HUES64 (cell line): ENCODE measurements around the gene XPNPEP1.

ENCODE experiments used
- H3K27ac ChIP-seq: 2 replicates; pipeline ENCODE4 v1.7.0; 2013; ENCODE audit warnings: low read depth, low read length, inconsistent platforms
- H3K27me3 ChIP-seq: 2 replicates; pipeline ENCODE4 v1.6.1; 2013; ENCODE audit warnings: mild to moderate bottlenecking, low read length; ENCODE audit not compliant: insufficient read depth
- H3K36me3 ChIP-seq: 2 replicates; pipeline ENCODE4 v1.6.1; 2013; ENCODE audit warnings: mild to moderate bottlenecking, low read length; ENCODE audit not compliant: insufficient read depth
- H3K4me1 ChIP-seq: 2 replicates; pipeline ENCODE4 v1.6.1; 2013; ENCODE audit warnings: mild to moderate bottlenecking, low read length, moderate library complexity; ENCODE audit not compliant: insufficient read depth
- H3K4me3 ChIP-seq: 2 replicates; pipeline ENCODE4 v1.5.1; 2013; ENCODE audit warnings: mild to moderate bottlenecking, low read length, moderate library complexity
- H3K9ac ChIP-seq: 2 replicates; pipeline ENCODE4 v1.6.1; 2013; ENCODE audit warnings: mild to moderate bottlenecking, low read depth, low read length
- H3K9me3 ChIP-seq: 2 replicates; pipeline ENCODE4 v1.6.1; 2013; ENCODE audit warnings: low read depth, low read length; ENCODE audit not compliant: insufficient read depth
- WGBS: fragments of 150-250, 120-280 bp; methylation state at CpG from one replicate; pipeline ENCODE4 v1.1.7; 2013; ENCODE audit warnings: missing lambda C conversion rate; 5-methylcytosine and 5-hydroxymethylcytosine counted together

Gene XPNPEP1

GRCh38 chr10:109898666-109899355, 24.5 kb downstream of the XPNPEP1 start:
- Histone ChIP-seq H3K9ac (no peak overlapping the region), H3K4me1 (0 out of 2 replicates have a peak, but pooled peaks cover 5% of the 10 kb centered on the region), H3K9me3 (no peaks in the 10 kb centered on the region), H3K36me3 (peaks cover 13% of the 10 kb centered on the region; the same call in 1 of the 2 replicates), H3K4me3 (no peak overlapping the region), H3K27ac (no peak overlapping the region), H3K27me3 (no peaks in the 10 kb centered on the region)
- 94% methylated on average over 5 of the region's 5 CpGs for WGBS

GRCh38 chr10:109898007-109898406, 25.3 kb downstream of the XPNPEP1 start:
- no peaks in the 10 kb centered on the region for H3K9me3 ChIP-seq
- peaks cover 12% of the 10 kb centered on the region for H3K4me1 ChIP-seq
- no peaks in the 10 kb centered on the region for H3K27me3 ChIP-seq
- H3K36me3 ChIP-seq: peaks cover 13% of the 10 kb centered on the region; the same call in 1 of the 2 replicates
- no peak overlapping the region for H3K27ac ChIP-seq
- WGBS: 99% methylated on average over 6 of the region's 6 CpGs
- no peak overlapping the region for H3K9ac ChIP-seq
- no peak overlapping the region for H3K4me3 ChIP-seq

DNA sequence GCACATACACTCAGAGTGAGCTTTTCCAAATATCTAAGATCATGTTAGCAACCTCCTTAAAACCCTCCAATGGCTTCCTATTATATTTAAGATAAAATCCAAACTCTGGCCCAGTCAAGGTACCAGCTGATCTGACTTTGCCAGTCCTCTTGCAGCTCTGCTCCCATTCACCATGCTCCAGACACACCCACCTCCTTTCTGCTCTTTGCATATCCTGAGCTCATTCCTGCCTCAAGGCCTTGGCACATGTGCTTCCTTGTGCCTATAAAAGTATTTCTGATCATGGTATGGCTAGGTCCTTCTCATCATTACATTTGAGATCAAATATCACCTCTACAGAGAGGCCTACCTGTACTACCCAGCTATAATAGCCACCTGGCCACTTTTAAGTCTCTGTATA, 27.5 kb downstream of the XPNPEP1 start:
- H3K9ac ChIP-seq: no peak overlapping the region
- H3K9me3 ChIP-seq: no peaks in the 10 kb centered on the region
- peaks cover 20% of the 10 kb centered on the region for H3K4me1 ChIP-seq
- H3K36me3 ChIP-seq: peaks cover 18% of the 10 kb centered on the region
- no peaks in the 10 kb centered on the region for H3K27me3 ChIP-seq
- H3K27ac ChIP-seq: no peak overlapping the region
- H3K4me3 ChIP-seq: no peak overlapping the region

DNA sequence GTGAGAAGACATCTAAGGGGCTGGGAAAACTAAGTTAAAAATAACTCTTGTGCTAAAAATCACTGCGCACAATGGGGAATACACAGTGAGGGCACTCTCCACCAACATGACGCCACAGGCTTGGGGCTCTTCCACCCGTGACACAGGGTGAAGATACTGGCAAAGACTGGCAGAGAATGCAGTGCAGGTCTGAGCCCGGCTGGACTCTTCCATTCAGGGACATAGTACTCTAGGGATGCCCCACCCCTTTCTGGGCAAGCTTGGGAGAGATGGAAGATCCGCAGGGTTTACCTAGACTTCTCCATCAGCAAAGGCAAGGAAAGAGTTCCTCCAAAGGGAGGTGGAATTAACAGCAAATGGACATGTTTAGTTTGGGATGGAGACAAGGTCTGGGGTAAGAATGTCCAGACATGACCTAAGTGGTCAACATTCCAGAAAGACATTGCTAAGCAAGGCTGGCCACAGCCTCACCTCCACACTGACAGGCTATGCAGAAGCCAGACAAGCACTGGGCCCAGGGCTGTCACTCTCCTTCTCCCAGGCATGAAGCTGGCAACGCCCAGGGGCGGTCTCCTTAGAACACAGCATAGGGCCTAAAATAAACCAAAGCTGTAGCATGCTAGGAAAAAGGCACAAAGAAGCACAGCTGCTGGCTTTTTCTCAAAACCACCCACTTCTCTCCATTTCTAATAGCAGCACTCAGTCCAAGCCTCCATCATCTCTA, 28.1 kb downstream of the XPNPEP1 start:
- Histone ChIP-seq H3K27me3 (no peaks in the 10 kb centered on the region), H3K4me1 (peaks cover 20% of the 10 kb centered on the region), H3K9ac (no peak overlapping the region), H3K9me3 (no peaks in the 10 kb centered on the region), H3K27ac (no peak overlapping the region), H3K36me3 (peaks cover 24% of the 10 kb centered on the region), H3K4me3 (no peak overlapping the region)
- 92% methylated on average over 7 of the region's 7 CpGs for WGBS

DNA sequence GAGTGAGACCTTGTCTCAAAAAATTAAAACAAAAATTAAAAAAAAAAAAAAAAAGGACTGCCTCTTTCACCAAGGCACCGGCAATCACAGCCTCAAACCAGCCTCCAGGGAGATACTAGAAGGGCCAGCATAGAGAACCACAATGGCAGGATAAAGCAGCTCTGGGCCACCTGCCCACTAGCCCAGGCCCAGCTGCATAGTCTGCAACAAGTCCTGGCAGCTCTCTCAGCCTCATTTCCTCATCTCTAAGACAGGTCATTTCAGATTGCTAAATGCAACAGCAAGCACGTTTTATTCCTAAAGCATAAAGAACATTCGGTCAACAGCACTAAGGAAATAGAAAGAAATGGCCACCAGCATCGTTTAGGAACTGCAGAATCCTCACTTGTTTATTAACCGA, 28.8 kb downstream of the XPNPEP1 start:
- WGBS: 94% methylated on average over 5 of the region's 5 CpGs
- H3K9me3 ChIP-seq: no peaks in the 10 kb centered on the region
- H3K4me3 ChIP-seq: no peak overlapping the region
- peaks cover 20% of the 10 kb centered on the region for H3K4me1 ChIP-seq
- H3K27me3 ChIP-seq: no peaks in the 10 kb centered on the region
- H3K27ac ChIP-seq: no peak overlapping the region
- H3K9ac ChIP-seq: no peak overlapping the region
- peaks cover 24% of the 10 kb centered on the region for H3K36me3 ChIP-seq

DNA sequence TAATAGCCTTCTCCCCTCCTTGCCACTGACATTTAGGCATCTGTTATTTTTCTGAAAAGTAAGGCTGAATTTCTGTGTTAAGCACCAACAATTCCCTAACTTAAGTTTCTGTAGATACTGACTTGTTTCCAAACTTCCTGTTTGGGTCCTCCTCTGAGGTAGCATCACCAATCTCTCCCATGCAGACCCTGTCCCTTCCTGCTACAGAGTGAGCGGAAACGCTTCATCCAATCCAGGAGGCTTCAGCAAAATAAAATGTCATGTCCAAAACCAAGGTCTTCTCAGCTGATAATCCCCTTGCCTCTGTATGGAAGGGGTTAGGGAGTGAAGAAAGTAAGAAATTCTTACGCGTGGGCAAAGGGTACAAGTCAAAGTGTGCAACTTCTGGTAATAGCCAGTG, 29.9 kb downstream of the XPNPEP1 start:
- Histone ChIP-seq H3K27me3 (no peaks in the 10 kb centered on the region), H3K4me3 (no peak overlapping the region), H3K36me3 (peaks cover 28% of the 10 kb centered on the region), H3K9me3 (no peaks in the 10 kb centered on the region), H3K4me1 (peaks cover 20% of the 10 kb centered on the region), H3K9ac (peak overlapping the region; percentile 16; the same call in 1 of the 2 replicates), H3K27ac (peak overlapping the region; percentile 65)
- WGBS: 97% methylated on average over 4 of the region's 4 CpGs

DNA sequence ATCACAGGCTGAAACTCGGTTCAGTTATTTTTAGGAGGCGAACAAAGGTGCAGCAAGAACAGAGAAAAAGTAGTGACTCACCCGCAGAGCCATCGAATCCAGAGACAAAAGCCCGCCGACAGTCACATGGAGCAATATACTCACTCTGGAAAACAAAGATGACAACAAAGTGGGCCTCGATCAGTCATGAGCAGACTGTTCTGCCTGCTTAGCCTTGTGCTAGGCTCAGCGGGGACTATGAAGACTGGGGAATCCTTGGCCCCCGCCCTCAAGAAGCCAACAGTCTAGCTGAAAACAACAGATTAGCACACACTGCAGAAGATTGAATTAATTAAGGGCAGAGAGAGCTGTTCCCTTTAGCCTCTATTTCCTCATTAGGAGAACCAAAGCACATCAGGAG, 30.4 kb downstream of the XPNPEP1 start:
- peaks cover 20% of the 10 kb centered on the region for H3K4me1 ChIP-seq
- H3K36me3 ChIP-seq: peaks cover 28% of the 10 kb centered on the region
- WGBS: 51% methylated on average over 9 of the region's 9 CpGs
- H3K9ac ChIP-seq: peak overlapping the region; percentile 60; the same call in 1 of the 2 replicates
- H3K27ac ChIP-seq: peak overlapping the region; percentile 65
- H3K4me3 ChIP-seq: no peak overlapping the region
- no peaks in the 10 kb centered on the region for H3K9me3 ChIP-seq
- no peaks in the 10 kb centered on the region for H3K27me3 ChIP-seq

- Histone ChIP-seq H3K9me3 (no peaks in the 10 kb centered on the region), H3K4me1 (peaks cover 20% of the 10 kb centered on the region), H3K27me3 (no peaks in the 10 kb centered on the region), H3K36me3 (peaks cover 32% of the 10 kb centered on the region), H3K4me3 (no peak overlapping the region), H3K27ac (no peak overlapping the region), H3K9ac (no peak overlapping the region)
- 90% methylated on average over 4 of the region's 4 CpGs for WGBS
These were observed 31.2 kb downstream of the XPNPEP1 start for GRCh38 chr10:109892117-109892516.

DNA sequence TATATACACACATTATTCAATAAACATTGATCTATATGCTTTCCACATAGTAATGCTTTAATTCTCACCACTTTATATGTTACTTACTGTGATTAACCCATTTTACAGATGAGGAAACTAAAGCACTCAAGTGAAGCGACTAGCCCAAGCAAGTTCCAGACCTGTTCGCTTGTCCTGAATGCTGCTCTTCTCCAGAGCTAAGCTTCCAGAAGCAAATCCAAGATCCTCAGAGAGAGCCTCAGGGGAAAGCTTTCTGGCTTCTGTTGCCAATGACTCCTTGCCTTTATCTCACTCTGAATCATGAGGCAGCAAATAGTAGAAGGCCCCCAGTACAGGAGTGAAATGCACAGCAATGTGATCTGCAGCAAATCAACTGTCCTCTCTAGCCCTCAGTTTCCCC, 32.2 kb downstream of the XPNPEP1 start:
- Histone ChIP-seq H3K36me3 (peaks cover 36% of the 10 kb centered on the region), H3K9ac (no peak overlapping the region), H3K9me3 (no peaks in the 10 kb centered on the region), H3K27ac (no peak overlapping the region), H3K27me3 (no peaks in the 10 kb centered on the region), H3K4me1 (peaks cover 20% of the 10 kb centered on the region), H3K4me3 (no peak overlapping the region)
- 95% methylated on average over 2 of the region's 2 CpGs for WGBS

DNA sequence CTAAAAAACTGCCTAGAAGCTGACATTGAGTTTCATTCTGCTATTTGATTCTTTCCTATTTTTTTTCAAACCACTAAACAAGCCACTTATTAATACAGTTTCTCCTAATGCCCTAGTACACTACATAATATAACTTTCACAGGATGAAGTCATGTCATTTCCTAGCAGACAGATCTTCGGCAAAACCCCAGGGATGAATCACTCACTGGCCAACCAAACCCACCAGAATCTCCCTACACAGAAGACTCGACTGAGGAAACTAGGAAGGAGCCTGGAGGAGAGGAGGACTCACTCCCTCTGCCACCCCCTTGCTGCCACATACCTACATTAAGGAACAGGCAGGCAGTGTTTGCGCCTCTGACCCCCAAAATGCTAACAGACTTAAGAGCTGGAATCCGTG, 33.4 kb downstream of the XPNPEP1 start:
- H3K4me1 ChIP-seq: peaks cover 20% of the 10 kb centered on the region
- WGBS: 94% methylated on average over 4 of the region's 4 CpGs

DNA sequence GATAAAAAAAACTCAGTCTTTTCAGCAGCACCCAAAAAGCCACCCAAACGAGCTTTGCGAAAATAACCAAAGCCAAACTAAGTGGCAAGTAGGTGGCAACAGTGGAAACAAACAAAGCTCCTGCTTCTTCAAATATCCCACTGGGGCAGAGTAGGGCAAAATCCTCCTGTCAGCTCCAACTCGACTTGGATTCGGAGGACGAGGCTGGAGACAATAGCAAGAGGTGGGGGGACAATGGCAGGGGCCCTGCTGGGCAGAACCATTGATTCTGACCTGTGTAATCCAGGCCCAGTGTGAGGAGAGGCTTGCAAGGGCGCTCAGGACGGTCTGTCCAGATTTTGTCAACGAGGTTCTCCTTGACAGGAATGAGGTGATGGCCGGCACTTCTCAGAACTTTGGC, 35.5 kb downstream of the XPNPEP1 start:
- no peaks in the 10 kb centered on the region for H3K9me3 ChIP-seq
- H3K4me1 ChIP-seq: peaks cover 16% of the 10 kb centered on the region
- H3K27me3 ChIP-seq: no peaks in the 10 kb centered on the region
- 82% methylated on average over 9 of the region's 9 CpGs for WGBS
- no peak overlapping the region for H3K4me3 ChIP-seq
- no peak overlapping the region for H3K27ac ChIP-seq
- H3K9ac ChIP-seq: no peak overlapping the region
- peaks cover 49% of the 10 kb centered on the region for H3K36me3 ChIP-seq

More for the DNA sequence above, 33.4 kb downstream of the XPNPEP1 start:
- Histone ChIP-seq H3K4me3 (no peak overlapping the region), H3K36me3 (peaks cover 43% of the 10 kb centered on the region), H3K9ac (no peak overlapping the region), H3K9me3 (no peaks in the 10 kb centered on the region), H3K27ac (no peak overlapping the region), H3K27me3 (no peaks in the 10 kb centered on the region)
